Neutrophil (primary cell): ENCODE measurements around the gene SLAMF8.

Experiments
- H3K27ac ChIP-seq: fragments of 200-600 bp; sonication (generic); 2 replicates; pipeline ENCODE4 v1.5.1; 2016; ENCODE audit warnings: mild to moderate bottlenecking, moderate library complexity
- H3K27me3 ChIP-seq: fragments of 200-600 bp; sonication (generic); 2 replicates; pipeline ENCODE4 v1.6.0; 2016; ENCODE audit warnings: mild to moderate bottlenecking
- H3K36me3 ChIP-seq: fragments of 200-600 bp; sonication (generic); 2 replicates; pipeline ENCODE4 v1.5.1; 2017
- H3K4me1 ChIP-seq, 2 experiments: fragments of 200-600 bp in 1 of 2; sonication (generic) in 1 of 2; 1 replicate in 1 of 2; 2 replicates in 1 of 2; pipeline versions ENCODE4 v1.5.1 to v1.6.1; 2013 to 2016; ENCODE audit warnings: low read depth in 1 of 2, low read length in 1 of 2, mild to moderate bottlenecking in 1 of 2, moderate library complexity in 1 of 2; ENCODE audit not compliant: control insufficient read depth in 1 of 2, insufficient read depth in 1 of 2
- H3K4me3 ChIP-seq, 2 experiments: fragments of 200-600 bp in 1 of 2; sonication (generic) in 1 of 2; 1 replicate in 1 of 2; 2 replicates in 1 of 2; pipeline ENCODE4 v1.5.1; 2013 to 2016; ENCODE audit warnings: low read depth in 1 of 2, low read length in 1 of 2, mild to moderate bottlenecking in 1 of 2, moderate library complexity in 1 of 2
- H3K9me3 ChIP-seq: fragments of 200-600 bp; sonication (generic); 2 replicates; pipeline ENCODE4 v1.5.1; 2016
- TF ChIP-seq, protein P1 (sequence below): fragments of 200-600 bp; sonication (generic); IDR thresholded peaks from 2 replicates; pipeline ENCODE4 v1.5.1; 2016; ENCODE audit warnings: antibody characterized with exemption

The SLAMF8 gene

DNA sequence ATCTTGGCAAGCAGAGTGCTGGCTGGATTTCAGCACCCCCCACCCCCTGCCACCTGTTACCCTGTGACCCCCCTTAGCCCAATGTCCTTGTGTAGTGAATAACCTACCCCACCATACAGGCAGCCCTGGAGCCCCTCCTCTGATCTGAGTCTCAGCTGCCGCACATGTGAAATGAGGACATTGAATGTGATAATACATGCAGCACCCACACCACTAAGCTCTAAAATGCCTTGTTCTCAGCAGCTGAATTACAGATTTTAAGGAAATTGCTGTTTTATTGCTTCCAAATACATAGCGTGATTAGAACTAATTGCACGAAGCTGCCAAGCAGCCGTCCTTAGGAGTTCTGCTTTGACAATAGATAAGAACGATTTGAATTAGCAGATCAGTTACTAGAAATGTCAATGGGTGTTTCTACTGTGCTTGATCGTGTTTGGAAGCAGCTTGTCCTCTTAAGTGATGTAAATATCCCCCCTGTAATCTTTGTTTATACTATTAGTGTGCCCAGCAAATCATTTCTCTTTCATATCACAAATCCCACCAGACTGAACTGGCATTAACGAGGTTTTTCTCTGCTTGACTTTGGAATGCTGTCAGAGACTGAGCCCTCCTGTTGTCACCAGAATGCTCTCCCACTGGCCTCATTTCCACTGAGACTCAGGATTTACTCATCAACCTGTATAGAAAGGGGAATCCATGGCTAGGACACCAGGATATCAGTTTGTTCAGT lies 4.9 kb downstream of the SLAMF8 start:
- no peaks in the 10 kb centered on the region for H3K36me3 ChIP-seq
- H3K4me1 ChIP-seq = peaks cover 28 to 36% of the 10 kb centered on the region in 2 experiments
- no peak overlapping the region for H3K4me3 ChIP-seq
- TF ChIP-seq, protein P1, sequence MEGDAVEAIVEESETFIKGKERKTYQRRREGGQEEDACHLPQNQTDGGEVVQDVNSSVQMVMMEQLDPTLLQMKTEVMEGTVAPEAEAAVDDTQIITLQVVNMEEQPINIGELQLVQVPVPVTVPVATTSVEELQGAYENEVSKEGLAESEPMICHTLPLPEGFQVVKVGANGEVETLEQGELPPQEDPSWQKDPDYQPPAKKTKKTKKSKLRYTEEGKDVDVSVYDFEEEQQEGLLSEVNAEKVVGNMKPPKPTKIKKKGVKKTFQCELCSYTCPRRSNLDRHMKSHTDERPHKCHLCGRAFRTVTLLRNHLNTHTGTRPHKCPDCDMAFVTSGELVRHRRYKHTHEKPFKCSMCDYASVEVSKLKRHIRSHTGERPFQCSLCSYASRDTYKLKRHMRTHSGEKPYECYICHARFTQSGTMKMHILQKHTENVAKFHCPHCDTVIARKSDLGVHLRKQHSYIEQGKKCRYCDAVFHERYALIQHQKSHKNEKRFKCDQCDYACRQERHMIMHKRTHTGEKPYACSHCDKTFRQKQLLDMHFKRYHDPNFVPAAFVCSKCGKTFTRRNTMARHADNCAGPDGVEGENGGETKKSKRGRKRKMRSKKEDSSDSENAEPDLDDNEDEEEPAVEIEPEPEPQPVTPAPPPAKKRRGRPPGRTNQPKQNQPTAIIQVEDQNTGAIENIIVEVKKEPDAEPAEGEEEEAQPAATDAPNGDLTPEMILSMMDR = no peak
- H3K27me3 ChIP-seq = no peaks in the 10 kb centered on the region
- H3K9me3 ChIP-seq = no peaks in the 10 kb centered on the region
- H3K27ac ChIP-seq = no peak overlapping the region

DNA sequence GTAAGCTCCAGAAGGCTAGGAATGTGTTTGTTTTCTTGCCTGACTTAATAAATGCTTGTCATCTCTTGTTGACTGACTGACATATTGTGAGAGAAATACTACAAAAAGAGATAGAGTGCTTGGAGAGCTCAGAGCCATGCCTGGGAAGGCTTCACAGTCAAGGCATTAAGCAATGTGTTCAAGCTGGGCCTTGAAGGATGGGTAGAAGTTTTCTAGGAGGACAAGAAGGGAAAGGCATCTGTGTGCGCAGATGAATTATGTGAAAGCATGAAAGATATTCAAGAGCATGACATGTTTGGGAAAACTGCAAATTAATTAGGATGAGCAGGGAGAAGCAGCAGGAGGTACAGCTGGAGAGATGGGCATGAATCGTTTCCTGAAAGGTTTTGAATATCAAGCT lies 5.6 kb downstream of the SLAMF8 start:
- Histone ChIP-seq H3K4me3 (no peak overlapping the region), H3K27me3 (no peaks in the 10 kb centered on the region), H3K27ac (no peak overlapping the region), H3K36me3 (no peaks in the 10 kb centered on the region), H3K9me3 (no peaks in the 10 kb centered on the region), H3K4me1 (peaks cover 20 to 29% of the 10 kb centered on the region in 2 experiments)
- TF ChIP-seq, protein P1 = no peak

DNA sequence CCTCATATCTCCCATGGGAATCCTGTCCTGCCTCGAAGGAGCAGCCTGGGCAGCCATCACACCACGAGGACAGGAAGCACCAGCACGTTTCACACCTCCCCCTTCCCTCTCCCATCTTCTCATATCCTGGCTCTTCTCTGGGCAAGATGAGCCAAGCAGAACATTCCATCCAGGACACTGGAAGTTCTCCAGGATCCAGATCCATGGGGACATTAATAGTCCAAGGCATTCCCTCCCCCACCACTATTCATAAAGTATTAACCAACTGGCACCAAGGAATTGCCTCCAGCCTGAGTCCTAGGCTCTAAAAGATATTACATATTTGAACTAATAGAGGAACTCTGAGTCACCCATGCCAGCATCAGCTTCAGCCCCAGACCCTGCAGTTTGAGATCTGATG lies 8.7 kb downstream of the SLAMF8 start:
- H3K4me3 ChIP-seq = no peak overlapping the region
- H3K4me1 ChIP-seq = peaks cover 0 to 8% of the 10 kb centered on the region in 2 experiments
- no peaks in the 10 kb centered on the region for H3K27me3 ChIP-seq
- H3K36me3 ChIP-seq = no peaks in the 10 kb centered on the region
- no peak overlapping the region for H3K27ac ChIP-seq
- TF ChIP-seq, protein P1 = no peak
- no peaks in the 10 kb centered on the region for H3K9me3 ChIP-seq

DNA sequence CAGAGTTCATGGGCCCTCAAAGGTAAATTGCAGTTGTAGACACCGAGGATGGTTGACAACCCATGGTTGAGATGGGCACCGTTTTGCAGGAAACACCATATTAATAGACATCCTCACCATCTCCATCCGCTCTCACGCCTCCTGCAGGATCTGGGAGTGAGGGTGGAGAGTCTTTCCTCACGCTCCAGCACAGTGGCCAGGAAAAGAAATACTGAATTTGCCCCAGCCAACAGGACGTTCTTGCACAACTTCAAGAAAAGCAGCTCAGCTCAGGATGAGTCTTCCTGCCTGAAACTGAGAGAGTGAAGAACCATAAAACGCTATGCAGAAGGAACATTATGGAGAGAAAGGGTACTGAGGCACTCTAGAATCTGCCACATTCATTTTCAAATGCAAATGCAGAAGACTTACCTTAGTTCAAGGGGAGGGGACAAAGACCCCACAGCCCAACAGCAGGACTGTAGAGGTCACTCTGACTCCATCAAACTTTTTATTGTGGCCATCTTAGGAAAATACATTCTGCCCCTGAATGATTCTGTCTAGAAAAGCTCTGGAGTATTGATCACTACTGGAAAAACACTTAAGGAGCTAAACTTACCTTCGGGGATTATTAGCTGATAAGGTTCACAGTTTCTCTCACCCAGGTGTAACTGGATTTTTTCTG lies 9.3 kb downstream of the SLAMF8 start:
- H3K27me3 ChIP-seq = no peaks in the 10 kb centered on the region
- no peaks in the 10 kb centered on the region for H3K36me3 ChIP-seq
- H3K9me3 ChIP-seq = no peaks in the 10 kb centered on the region
- H3K4me3 ChIP-seq = no peak overlapping the region
- no peak overlapping the region for H3K27ac ChIP-seq
- peaks cover 0 to 8% of the 10 kb centered on the region in 2 experiments for H3K4me1 ChIP-seq
- TF ChIP-seq, protein P1 = no peak

- Histone ChIP-seq H3K36me3 (no peaks in the 10 kb centered on the region), H3K4me3 (no peak overlapping the region), H3K27ac (no peak overlapping the region), H3K4me1 (peaks cover 0 to 8% of the 10 kb centered on the region in 2 experiments), H3K9me3 (no peaks in the 10 kb centered on the region), H3K27me3 (no peaks in the 10 kb centered on the region)
- TF ChIP-seq, protein P1 = no peak
Observed at GRCh38 chr1:159838715-159839114, 12.0 kb downstream of the SLAMF8 start.
